Vagina (tissue), 2 donors: ENCODE data around the gene TBXAS1. TPM values are rescaled to one million over a fixed set of nuclear protein-coding genes. Genes with fewer than 3 reads are reported as not detected.

Source experiments
- DNase-seq, 2 donors: peaks; one replicate each; pipeline ENCODE4 v3.0.0-alpha.2; 2017; ENCODE audit errors: extremely low spot score in 2 of 2
- H3K27ac ChIP-seq: fragments of 200-600 bp; sonication (generic); one replicate; pipeline ENCODE4 v1.5.1; 2019
- H3K27me3 ChIP-seq: fragments of 200-600 bp; sonication (generic); one replicate; pipeline ENCODE4 v1.5.1; 2019
- H3K36me3 ChIP-seq, 2 donors: fragments of 200-600 bp; sonication (generic); one replicate each; pipeline ENCODE4 v1.5.1; 2017 to 2019
- H3K4me1 ChIP-seq: fragments of 200-600 bp; sonication (generic); one replicate; pipeline ENCODE4 v1.5.1; 2019
- H3K4me3 ChIP-seq, 2 donors: fragments of 200-600 bp; sonication (generic); 1 replicate in 1 of 2; 2 replicates in 1 of 2; pipeline ENCODE4 v1.5.1; 2016 to 2019
- H3K9me3 ChIP-seq: fragments of 200-600 bp; sonication (generic); one replicate; pipeline ENCODE4 v1.5.1; 2019
- POLR2A ChIP-seq, 2 donors: fragments of 450-650 bp; IDR thresholded peaks; one replicate each; pipeline ENCODE4 v1.6.1; 2017; ENCODE audit warnings: antibody characterized with exemption in 2 of 2, mild to moderate bottlenecking in 2 of 2, moderate library complexity in 2 of 2
- POLR2AphosphoS5 ChIP-seq, 2 donors: sonication (generic); formaldehyde crosslinking; IDR thresholded peaks; one replicate each; pipeline ENCODE4 v1.9.0; 2017; ENCODE audit warnings: antibody characterized with exemption in 2 of 2, mild to moderate bottlenecking in 2 of 2, low read depth in 1 of 2; ENCODE audit not compliant: insufficient read depth in 1 of 2
- intact Hi-C: fragments of 100-400 bp; cut with DNase I; formaldehyde crosslinking; loops from one replicate; pipeline ENCODE4 v1.15.1; 2023
- total RNA-seq: library from RNA; depleted of rRNA; stranded (reverse); fragments of >200 nt; gene quantifications from one replicate; pipeline ENCODE4 v1.2.3, GENCODE V29; 2016
- TF ChIP-seq, protein P1 (sequence below), 3 experiments: fragments of 450-650 bp in 2 of 3; fragments of 200-600 bp in 1 of 3; sonication (generic) in 1 of 3; IDR thresholded peaks; one replicate each; pipeline ENCODE4 v1.5.1; 2017 to 2019; ENCODE audit warnings: antibody characterized with exemption in 3 of 3, mild to moderate bottlenecking in 2 of 3, moderate library complexity in 2 of 3

Gene TBXAS1
- total RNA-seq, 1 donor from 2014 or later = 18.4 TPM

DNA sequence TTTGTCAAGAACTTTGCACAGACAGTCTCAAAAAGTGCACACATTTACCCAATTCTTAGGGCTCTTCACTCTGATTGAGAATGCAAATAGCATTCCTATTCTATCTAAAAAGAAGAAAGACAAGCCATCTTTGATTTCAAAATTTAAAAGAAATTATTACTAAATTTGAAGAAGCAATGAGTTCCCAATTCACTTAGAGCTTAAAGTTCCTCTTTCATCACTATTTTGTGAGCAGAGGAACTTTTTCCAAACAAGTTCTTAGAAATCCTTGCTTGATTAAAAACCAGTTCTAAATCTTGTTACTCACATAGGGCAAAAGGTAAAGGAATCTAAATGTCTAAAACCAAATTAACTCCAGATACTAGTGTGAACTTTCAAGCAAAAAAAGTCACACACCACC lies 56.4 kb downstream of the TBXAS1 start:
- Histone ChIP-seq H3K27me3 (no peaks in the 10 kb centered on the region), H3K36me3 (no peaks in the 10 kb centered on the region), H3K9me3 (no peaks in the 10 kb centered on the region), H3K27ac (no peak overlapping the region), H3K4me3 (no peak overlapping the region), H3K4me1 (no peaks in the 10 kb centered on the region)
- no peak for DNase-seq
- intact Hi-C loops = no loop called here
- TF ChIP-seq, protein P1, sequence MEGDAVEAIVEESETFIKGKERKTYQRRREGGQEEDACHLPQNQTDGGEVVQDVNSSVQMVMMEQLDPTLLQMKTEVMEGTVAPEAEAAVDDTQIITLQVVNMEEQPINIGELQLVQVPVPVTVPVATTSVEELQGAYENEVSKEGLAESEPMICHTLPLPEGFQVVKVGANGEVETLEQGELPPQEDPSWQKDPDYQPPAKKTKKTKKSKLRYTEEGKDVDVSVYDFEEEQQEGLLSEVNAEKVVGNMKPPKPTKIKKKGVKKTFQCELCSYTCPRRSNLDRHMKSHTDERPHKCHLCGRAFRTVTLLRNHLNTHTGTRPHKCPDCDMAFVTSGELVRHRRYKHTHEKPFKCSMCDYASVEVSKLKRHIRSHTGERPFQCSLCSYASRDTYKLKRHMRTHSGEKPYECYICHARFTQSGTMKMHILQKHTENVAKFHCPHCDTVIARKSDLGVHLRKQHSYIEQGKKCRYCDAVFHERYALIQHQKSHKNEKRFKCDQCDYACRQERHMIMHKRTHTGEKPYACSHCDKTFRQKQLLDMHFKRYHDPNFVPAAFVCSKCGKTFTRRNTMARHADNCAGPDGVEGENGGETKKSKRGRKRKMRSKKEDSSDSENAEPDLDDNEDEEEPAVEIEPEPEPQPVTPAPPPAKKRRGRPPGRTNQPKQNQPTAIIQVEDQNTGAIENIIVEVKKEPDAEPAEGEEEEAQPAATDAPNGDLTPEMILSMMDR (IDR thresholded peaks at IDR 0.05) = no peak
- no peak for TF ChIP-seq POLR2AphosphoS5 (IDR thresholded peaks at IDR 0.05; ENCODE audit: insufficient read depth in 1 of 2, low read depth in 1 of 2)
- TF ChIP-seq POLR2A (IDR thresholded peaks at IDR 0.05) = no peak

GRCh38 chr7:139886206-139886605 lies 57.1 kb downstream of the TBXAS1 start:
- no peaks in the 10 kb centered on the region for H3K27me3 ChIP-seq
- DNase-seq = no peak
- TF ChIP-seq, protein P1 (IDR thresholded peaks at IDR 0.05) = no peak
- TF ChIP-seq POLR2A (IDR thresholded peaks at IDR 0.05) (no peak), POLR2AphosphoS5 (IDR thresholded peaks at IDR 0.05; ENCODE audit: insufficient read depth in 1 of 2, low read depth in 1 of 2) (no peak)
- H3K9me3 ChIP-seq = no peaks in the 10 kb centered on the region
- no peaks in the 10 kb centered on the region for H3K4me1 ChIP-seq
- intact Hi-C loops = no loop called here
- no peak overlapping the region for H3K4me3 ChIP-seq
- no peaks in the 10 kb centered on the region for H3K36me3 ChIP-seq
- H3K27ac ChIP-seq = no peak overlapping the region

GRCh38 chr7:139886899-139887298 lies 57.8 kb downstream of the TBXAS1 start:
- TF ChIP-seq, protein P1 (IDR thresholded peaks at IDR 0.05) = no peak
- no peak for TF ChIP-seq POLR2AphosphoS5 (IDR thresholded peaks at IDR 0.05; ENCODE audit: insufficient read depth in 1 of 2, low read depth in 1 of 2)
- no peak for TF ChIP-seq POLR2A (IDR thresholded peaks at IDR 0.05)
- Histone ChIP-seq H3K27me3 (no peaks in the 10 kb centered on the region), H3K4me3 (no peak overlapping the region), H3K36me3 (no peaks in the 10 kb centered on the region), H3K27ac (no peak overlapping the region), H3K9me3 (no peaks in the 10 kb centered on the region), H3K4me1 (no peaks in the 10 kb centered on the region)
- DNase-seq = no peak
- intact Hi-C loops = no loop called here

- DNase-seq = no peak
- TF ChIP-seq, protein P1 (IDR thresholded peaks at IDR 0.05) = no peak
- no peak for TF ChIP-seq POLR2A (IDR thresholded peaks at IDR 0.05)
- TF ChIP-seq POLR2AphosphoS5 (IDR thresholded peaks at IDR 0.05; ENCODE audit: insufficient read depth in 1 of 2, low read depth in 1 of 2) = no peak
- no peaks in the 10 kb centered on the region for H3K27me3 ChIP-seq
- H3K27ac ChIP-seq = no peak overlapping the region
- no peaks in the 10 kb centered on the region for H3K4me1 ChIP-seq
- H3K4me3 ChIP-seq = no peak overlapping the region
- H3K36me3 ChIP-seq = no peaks in the 10 kb centered on the region
- intact Hi-C loops = no loop called here
- no peaks in the 10 kb centered on the region for H3K9me3 ChIP-seq
Measured at GRCh38 chr7:139887992-139888481, 59.0 kb downstream of the TBXAS1 start.

DNA sequence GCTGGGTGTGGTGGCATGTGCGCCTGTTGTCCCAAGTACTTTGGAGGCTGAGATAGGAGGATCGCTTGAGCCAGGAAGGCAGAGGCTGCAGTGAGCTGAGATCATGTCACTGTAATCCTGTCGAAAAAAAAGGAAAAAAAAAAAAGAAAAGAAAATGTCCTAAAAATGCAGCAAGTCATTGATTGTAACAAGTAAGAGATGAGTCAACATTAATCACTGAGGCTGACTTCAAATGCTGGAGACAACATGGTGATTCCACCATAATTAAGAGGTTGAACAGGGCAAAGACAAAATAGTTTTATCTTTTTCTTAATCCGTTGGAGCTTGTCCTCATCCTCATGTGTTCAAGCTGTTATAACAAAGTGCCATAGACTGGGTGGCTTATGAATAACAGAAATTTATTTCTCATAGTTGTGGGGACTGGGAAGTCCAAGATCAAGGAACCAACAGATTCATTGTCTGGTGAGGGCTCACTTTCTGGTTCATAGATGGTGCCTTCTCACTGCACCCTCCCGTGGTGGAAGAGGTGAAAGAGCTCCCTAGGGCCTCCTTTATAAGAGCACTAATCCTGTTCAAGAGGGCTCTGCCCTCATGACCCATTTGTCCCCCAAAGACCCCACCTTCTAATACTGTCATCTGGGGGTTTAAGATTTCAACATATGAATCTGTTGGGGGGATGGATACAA lies 60.3 kb downstream of the TBXAS1 start:
- Histone ChIP-seq H3K27ac (no peak overlapping the region), H3K4me3 (no peak overlapping the region), H3K9me3 (no peaks in the 10 kb centered on the region), H3K4me1 (no peaks in the 10 kb centered on the region), H3K36me3 (no peaks in the 10 kb centered on the region), H3K27me3 (no peaks in the 10 kb centered on the region)
- intact Hi-C loops = no loop called here
- DNase-seq = no peak
- TF ChIP-seq POLR2A (IDR thresholded peaks at IDR 0.05) (no peak), POLR2AphosphoS5 (IDR thresholded peaks at IDR 0.05; ENCODE audit: insufficient read depth in 1 of 2, low read depth in 1 of 2) (no peak)
- TF ChIP-seq, protein P1 (IDR thresholded peaks at IDR 0.05) = no peak
